Stimulated activated CD8-positive, alpha-beta memory T cell treated with anti-CD3 and anti-CD28 coated beads, Interleukin-12 subunit alpha, Interleukin-12 subunit beta, amount 100 ng/mL, for 4 hours (primary cell): ENCODE measurements around the gene RFX2.

Experiments used
- DNase-seq: peaks from one replicate; pipeline ENCODE4 v3.0.0-alpha.2; 2020; ENCODE audit warnings: low read depth

Gene RFX2

GRCh38 chr19:6059988-6060599 lies 50.2 kb downstream of the RFX2 start:
- no peak for DNase-seq

- no peak for DNase-seq
Observed at GRCh38 chr19:6059396-6059947, 50.8 kb downstream of the RFX2 start.

- no peak for DNase-seq
Observed at GRCh38 chr19:6058518-6059201, 51.6 kb downstream of the RFX2 start.

GRCh38 chr19:6057651-6058517 lies 52.4 kb downstream of the RFX2 start:
- no peak for DNase-seq

- no peak for DNase-seq
Observed at GRCh38 chr19:6056801-6057650, 53.3 kb downstream of the RFX2 start.

- DNase-seq, result no peak
Observed at GRCh38 chr19:6056282-6056741, 54.0 kb downstream of the RFX2 start.

GRCh38 chr19:6055013-6055795 lies 55.1 kb downstream of the RFX2 start:
- DNase-seq, result no peak

GRCh38 chr19:6048793-6049405 lies 61.4 kb downstream of the RFX2 start:
- peak; percentile 51 for DNase-seq

GRCh38 chr19:6048348-6048747 lies 62.0 kb downstream of the RFX2 start:
- DNase-seq, result no peak

GRCh38 chr19:6047741-6048251 lies 62.5 kb downstream of the RFX2 start:
- DNase-seq, result no peak

- DNase-seq, result no peak
Observed at GRCh38 chr19:6047256-6047655, 63.0 kb downstream of the RFX2 start.

- DNase-seq, result no peak
Observed at GRCh38 chr19:6045108-6045507, 65.2 kb downstream of the RFX2 start.

GRCh38 chr19:6044056-6044805 lies 66.1 kb downstream of the RFX2 start:
- DNase-seq, result no peak

GRCh38 chr19:6042776-6043726 lies 67.2 kb downstream of the RFX2 start:
- DNase-seq, result no peak

GRCh38 chr19:6041991-6042481 lies 68.3 kb downstream of the RFX2 start:
- DNase-seq, result no peak

GRCh38 chr19:6041071-6041470 lies 69.2 kb downstream of the RFX2 start:
- no peak for DNase-seq

GRCh38 chr19:6039566-6040225 lies 70.6 kb downstream of the RFX2 start:
- no peak for DNase-seq
